ENCODE data around the gene CHRND.

- TF ChIP-seq POLR2A (IDR thresholded peaks at IDR 0.05; ENCODE audit: low read length) (no peak), GATA1 (IDR thresholded peaks at IDR 0.05; ENCODE audit: low read depth, low read length) (no peak)
Observed at GRCh38 chr2:232551250-232551638, 25.3 kb downstream of the CHRND start.
